Naive B cell (primary cell): ENCODE results near the gene RFTN1. TPM values are rescaled to one million over a fixed set of nuclear protein-coding genes. Genes with fewer than 3 reads are reported as not detected.
"Not testable (repeated sequence)": the region's sequence is repeated elsewhere in the genome, so short reads cannot be mapped to it uniquely, and the experiment has no call there.

Source experiments
- ATAC-seq, 2 donors: fragments of 150-1000 bp; cut with Tn5 transposase; 2 replicates each; pipeline ENCODE4 v1.10.0; 2021; ENCODE audit warnings: low read depth in 2 of 2, mild to moderate bottlenecking in 2 of 2, moderate library complexity in 2 of 2
- DNase-seq: peaks from one replicate; pipeline ENCODE4 v3.0.0; 2022
- H3K27ac Mint-ChIP-seq, 6 donors: one replicate each; pipeline ENCODE4 v1.8.0; 2020 to 2022; ENCODE audit warnings: mild to moderate bottlenecking in 6 of 6, mixed read lengths in 6 of 6, moderate library complexity in 5 of 6, inconsistent platforms in 2 of 6
- H3K27me3 Mint-ChIP-seq, 3 donors: one replicate each; pipeline ENCODE4 v1.8.0; 2021 to 2022; ENCODE audit warnings: mixed read lengths in 3 of 3, mild to moderate bottlenecking in 1 of 3
- H3K36me3 Mint-ChIP-seq, 2 donors: one replicate each; pipeline ENCODE4 v1.8.0; 2020 to 2022; ENCODE audit warnings: mixed read lengths in 2 of 2, inconsistent platforms in 1 of 2, mild to moderate bottlenecking in 1 of 2
- H3K4me1 Mint-ChIP-seq, 3 donors: one replicate each; pipeline ENCODE4 v1.8.0; 2020 to 2022; ENCODE audit warnings: mixed read lengths in 3 of 3, inconsistent platforms in 1 of 3, mild to moderate bottlenecking in 1 of 3, moderate library complexity in 1 of 3
- H3K4me3 Mint-ChIP-seq, 8 donors: one replicate each; pipeline ENCODE4 v1.8.0; 2020 to 2022; ENCODE audit warnings: mild to moderate bottlenecking in 8 of 8, mixed read lengths in 8 of 8, moderate library complexity in 8 of 8, inconsistent platforms in 2 of 8
- H3K9me3 Mint-ChIP-seq, 7 donors: one replicate each; pipeline ENCODE4 v1.8.0; 2020 to 2022; ENCODE audit warnings: mixed read lengths in 7 of 7, mild to moderate bottlenecking in 5 of 7, inconsistent platforms in 2 of 7, moderate library complexity in 1 of 7
- polyA plus RNA-seq, 6 donors: library from polyadenylated mRNA; unstranded; fragments of 300-500 nt; fragmentation: Illumina TruSeq; gene quantifications; one replicate each; pipeline ENCODE4 v1.2.3, GENCODE V29; 2021; ENCODE audit warnings: low read depth in 6 of 6

The RFTN1 gene
- polyA plus RNA-seq, 6 donors from 2014 or later: 63.0 to 147 (median 106) TPM

GRCh38 chr3:16500093-16500492 is 13.4 kb downstream of the RFTN1 start:
- Mint-ChIP-seq H3K4me3 (peak overlapping the region in 1 of 8 donors; percentile 47), H3K27me3 (no peaks in the 10 kb centered on the region), H3K9me3 (no peaks in the 10 kb centered on the region), H3K36me3 (peaks cover 18 to 23% of the 10 kb centered on the region in 2 donors), H3K4me1 (peaks cover 47 to 89% (median 81%) of the 10 kb centered on the region in 3 donors), H3K27ac (peak overlapping the region in 2 of 6 donors; percentile 1 to 87)
- ATAC-seq (no peak), DNase-seq (no peak)

- Mint-ChIP-seq H3K4me3 (no peak overlapping the region), H3K9me3 (no peaks in the 10 kb centered on the region), H3K36me3 (peaks cover 10 to 23% of the 10 kb centered on the region in 2 donors), H3K27me3 (no peaks in the 10 kb centered on the region), H3K27ac (peak overlapping the region in 3 of 6 donors; percentile 1 to 20 (median 7)), H3K4me1 (peaks cover 47 to 89% (median 81%) of the 10 kb centered on the region in 3 donors)
- ATAC-seq (no peak), DNase-seq (no peak)
Measured at GRCh38 chr3:16499351-16499750, 14.1 kb downstream of the RFTN1 start.

DNA sequence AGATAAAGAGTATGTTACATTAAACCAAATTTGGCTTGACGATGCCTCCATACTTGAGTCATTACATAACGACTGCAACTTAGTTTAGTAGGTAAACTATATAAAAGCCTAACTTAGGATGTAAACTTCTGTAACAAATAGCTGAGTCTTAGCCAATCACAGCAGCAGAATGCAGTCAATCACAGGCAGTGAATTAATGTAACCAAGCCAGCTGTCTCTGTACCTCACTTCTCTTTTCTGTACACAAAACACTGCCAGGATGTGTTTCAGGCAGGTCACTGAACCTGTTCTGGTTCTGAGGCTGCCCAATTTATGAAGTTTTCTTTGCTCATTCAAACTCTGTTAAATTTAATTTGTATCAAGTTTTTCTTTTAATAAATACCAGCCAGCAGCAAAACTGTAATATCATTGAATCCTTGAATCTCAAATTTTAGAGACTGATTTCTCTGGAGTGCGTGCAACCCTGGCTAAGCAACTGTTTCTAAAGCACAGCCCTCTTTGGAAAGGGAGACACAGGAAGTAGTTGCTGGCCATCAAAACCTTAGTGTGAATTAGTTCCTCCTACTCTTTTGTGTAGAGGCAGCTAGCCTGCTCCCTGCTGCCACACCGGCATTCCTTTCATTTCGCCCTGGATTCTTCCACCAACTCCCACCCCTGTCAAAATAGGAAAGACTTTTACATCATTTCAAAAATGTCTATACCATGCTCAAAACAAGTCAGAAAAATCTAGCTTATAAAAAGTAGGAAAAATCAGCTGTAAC is 15.2 kb downstream of the RFTN1 start:
- Mint-ChIP-seq H3K27me3 (no peaks in the 10 kb centered on the region), H3K27ac (peak overlapping the region; percentile 2 to 94 (median 58)), H3K4me1 (peaks cover 38 to 82% (median 74%) of the 10 kb centered on the region in 3 donors), H3K9me3 (no peaks in the 10 kb centered on the region), H3K36me3 (peaks cover 10 to 23% of the 10 kb centered on the region in 2 donors), H3K4me3 (peak overlapping the region in 4 of 8 donors; percentile 2 to 76 (median 39))
- peak; percentile 88 to 91 for ATAC-seq
- peak; percentile 31 for DNase-seq

DNA sequence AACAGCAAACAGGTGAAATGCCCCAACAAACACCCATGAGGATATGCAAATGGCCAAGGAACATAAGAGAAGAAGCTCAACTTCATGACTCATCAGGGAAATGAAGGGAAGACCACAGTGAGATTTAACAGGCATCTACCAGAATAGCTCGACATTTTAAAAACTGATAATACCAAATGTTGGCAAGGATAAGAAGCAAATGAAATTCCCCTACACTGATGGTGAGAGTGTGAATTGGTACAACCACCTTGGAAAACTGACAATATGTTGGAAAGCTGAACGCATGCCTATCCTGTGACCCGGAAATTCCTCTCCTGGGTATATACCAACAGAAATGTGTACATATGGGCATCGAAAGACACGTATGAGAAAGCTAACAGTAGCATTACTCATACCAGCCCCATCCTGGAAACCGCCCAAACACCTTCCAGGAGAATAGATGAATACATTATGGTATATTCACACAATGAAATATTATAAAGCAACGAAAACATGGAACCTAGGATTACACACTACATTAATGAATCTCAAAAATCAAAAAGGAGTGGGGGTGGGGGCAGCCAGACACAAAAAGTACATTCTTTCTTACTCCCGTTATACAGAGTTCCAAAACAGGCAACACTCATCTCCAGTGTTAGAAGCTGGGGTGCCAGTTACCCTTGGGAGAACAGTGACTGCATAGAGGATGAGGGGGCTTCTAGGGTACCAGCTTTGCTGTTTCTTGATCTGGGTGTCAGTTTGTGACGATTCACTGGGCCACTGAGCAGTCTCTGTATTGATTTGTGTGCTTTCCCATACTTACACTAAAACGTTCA is 16.9 kb downstream of the RFTN1 start:
- ATAC-seq (no peak), DNase-seq (no peak)
- Mint-ChIP-seq H3K4me1 (peaks cover 44 to 68% (median 65%) of the 10 kb centered on the region in 3 donors), H3K27ac (peak overlapping the region in 3 of 6 donors; percentile 13 to 82 (median 26)), H3K9me3 (no peaks in the 10 kb centered on the region), H3K4me3 (peak overlapping the region in 3 of 8 donors; percentile 0 to 72 (median 57)), H3K36me3 (peaks cover 25 to 30% of the 10 kb centered on the region in 2 donors), H3K27me3 (no peaks in the 10 kb centered on the region)

DNA sequence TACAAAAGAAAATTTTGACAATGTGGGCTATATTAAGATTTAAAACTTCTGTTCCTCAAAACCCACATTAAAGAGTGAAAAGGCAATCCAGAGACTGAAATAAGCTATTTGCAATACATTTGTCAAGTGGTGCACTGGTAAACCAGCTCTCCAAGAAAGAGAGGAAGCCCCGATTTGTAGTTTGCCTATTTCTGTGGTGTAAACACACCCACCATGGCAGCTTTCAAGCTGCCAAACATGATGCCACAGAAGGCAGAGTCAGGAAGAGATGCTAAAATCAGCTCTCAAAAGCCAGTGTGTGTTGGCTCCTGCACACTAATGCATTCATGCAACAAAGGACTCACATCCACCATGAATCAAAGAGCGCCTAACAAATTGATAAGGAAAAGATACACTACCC is 17.5 kb downstream of the RFTN1 start:
- H3K4me3 Mint-ChIP-seq: peak overlapping the region in 3 of 8 donors; percentile 0 to 72 (median 57)
- no peak for ATAC-seq
- no peaks in the 10 kb centered on the region for H3K9me3 Mint-ChIP-seq
- DNase-seq: no peak
- peaks cover 31 to 35% of the 10 kb centered on the region in 2 donors for H3K36me3 Mint-ChIP-seq
- H3K4me1 Mint-ChIP-seq: peaks cover 47 to 72% (median 69%) of the 10 kb centered on the region in 3 donors
- H3K27me3 Mint-ChIP-seq: no peaks in the 10 kb centered on the region
- peak overlapping the region in 3 of 6 donors; percentile 13 to 65 (median 51) for H3K27ac Mint-ChIP-seq

DNA sequence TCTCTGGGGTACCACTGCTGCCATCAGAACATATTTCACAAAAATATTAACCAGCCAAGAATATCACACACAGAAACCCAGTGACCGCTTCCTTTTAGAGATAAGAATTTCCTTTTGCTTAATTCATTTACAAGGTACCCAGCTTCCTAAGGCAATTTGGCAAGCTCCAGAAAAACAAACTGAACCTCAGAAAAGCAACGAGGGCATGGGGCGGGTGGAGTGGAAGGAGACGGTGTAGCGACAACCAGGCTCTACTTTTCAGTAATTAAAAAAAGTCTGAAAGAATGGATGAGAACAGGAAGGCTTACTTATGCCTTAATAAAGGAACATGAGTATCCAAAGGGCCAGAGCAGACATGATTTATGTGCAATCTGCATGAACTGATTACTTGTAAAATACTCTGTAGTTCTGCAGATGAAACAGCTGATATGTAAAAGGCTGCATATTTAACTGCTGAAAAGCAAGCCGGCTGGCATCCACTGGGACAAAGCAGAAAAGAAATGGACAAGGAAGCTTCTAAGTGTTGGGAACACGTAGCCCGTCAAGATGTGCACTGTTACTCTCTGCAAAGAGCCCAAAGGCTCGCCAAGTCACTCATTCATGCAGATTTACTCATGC is 18.6 kb downstream of the RFTN1 start:
- no peaks in the 10 kb centered on the region for H3K9me3 Mint-ChIP-seq
- peaks cover 52 to 72% (median 67%) of the 10 kb centered on the region in 3 donors for H3K4me1 Mint-ChIP-seq
- peak overlapping the region in 5 of 8 donors; percentile 3 to 63 (median 51) for H3K4me3 Mint-ChIP-seq
- no peak for ATAC-seq
- peaks cover 33 to 35% of the 10 kb centered on the region in 2 donors for H3K36me3 Mint-ChIP-seq
- DNase-seq: no peak
- peak overlapping the region in 4 of 6 donors; percentile 34 to 95 (median 44) for H3K27ac Mint-ChIP-seq
- H3K27me3 Mint-ChIP-seq: no peaks in the 10 kb centered on the region

GRCh38 chr3:16494094-16494493 is 19.4 kb downstream of the RFTN1 start:
- no peak for ATAC-seq
- DNase-seq: no peak
- Mint-ChIP-seq H3K27me3 (no peaks in the 10 kb centered on the region), H3K27ac (peak overlapping the region in 1 of 6 donors; percentile 34), H3K4me1 (peaks cover 53 to 71% (median 63%) of the 10 kb centered on the region in 3 donors), H3K9me3 (no peaks in the 10 kb centered on the region), H3K4me3 (no peak overlapping the region), H3K36me3 (peaks cover 33 to 40% of the 10 kb centered on the region in 2 donors)

DNA sequence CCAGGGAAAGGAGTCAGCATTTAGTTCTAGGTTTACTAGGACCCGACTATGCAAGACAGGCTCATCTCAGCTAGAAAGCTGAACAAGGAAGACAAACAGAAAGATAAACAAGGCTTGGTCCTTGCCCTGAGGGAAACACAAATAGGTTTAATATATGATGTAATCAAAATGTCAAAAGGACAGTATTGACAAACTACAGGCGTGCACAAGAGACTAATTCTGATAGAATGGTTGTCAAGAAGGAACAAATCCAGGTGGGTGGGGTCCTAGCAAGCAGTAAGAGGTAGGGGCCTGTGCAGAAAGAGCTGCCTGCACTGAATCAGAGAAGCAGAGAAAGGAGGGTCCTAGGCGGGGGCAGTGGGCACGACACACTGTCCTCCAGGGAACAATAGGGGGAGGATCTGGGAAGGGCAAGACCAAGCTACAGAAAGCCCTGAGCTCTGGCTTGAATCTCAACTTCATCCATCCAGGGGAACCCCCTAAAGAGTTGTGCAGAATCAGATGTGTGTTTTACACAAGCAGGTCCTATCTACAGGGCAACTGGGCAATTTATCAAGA is 23.4 kb downstream of the RFTN1 start:
- H3K4me1 Mint-ChIP-seq: peaks cover 35 to 52% (median 42%) of the 10 kb centered on the region in 3 donors
- DNase-seq (no peak), ATAC-seq (no peak)
- no peaks in the 10 kb centered on the region for H3K9me3 Mint-ChIP-seq
- peaks cover 43 to 45% of the 10 kb centered on the region in 2 donors for H3K36me3 Mint-ChIP-seq
- H3K27me3 Mint-ChIP-seq: no peaks in the 10 kb centered on the region
- H3K27ac Mint-ChIP-seq: peak overlapping the region in 4 of 6 donors; percentile 69 to 94 (median 84)
- H3K4me3 Mint-ChIP-seq: peak overlapping the region in 1 of 8 donors; percentile 10

- Mint-ChIP-seq H3K27ac (peak overlapping the region in 5 of 6 donors; percentile 26 to 94 (median 81)), H3K4me1 (peaks cover 28 to 49% (median 37%) of the 10 kb centered on the region in 3 donors), H3K36me3 (peaks cover 45 to 47% of the 10 kb centered on the region in 2 donors)
- not testable (repeated sequence) for H3K9me3 Mint-ChIP-seq, H3K4me3 Mint-ChIP-seq, ATAC-seq, DNase-seq, H3K27me3 Mint-ChIP-seq
Measured at GRCh38 chr3:16489326-16490061, 24.0 kb downstream of the RFTN1 start.

GRCh38 chr3:16488637-16489036 is 24.9 kb downstream of the RFTN1 start:
- H3K27ac Mint-ChIP-seq: peak overlapping the region in 2 of 6 donors; percentile 27 to 65
- H3K9me3 Mint-ChIP-seq: no peaks in the 10 kb centered on the region
- ATAC-seq (no peak), DNase-seq (no peak)
- H3K36me3 Mint-ChIP-seq: peaks cover 45 to 47% of the 10 kb centered on the region in 2 donors
- peaks cover 25 to 52% (median 34%) of the 10 kb centered on the region in 3 donors for H3K4me1 Mint-ChIP-seq
- no peak overlapping the region for H3K4me3 Mint-ChIP-seq
- no peaks in the 10 kb centered on the region for H3K27me3 Mint-ChIP-seq

- Mint-ChIP-seq H3K4me3 (no peak overlapping the region), H3K9me3 (no peaks in the 10 kb centered on the region), H3K36me3 (peaks cover 40 to 43% of the 10 kb centered on the region in 2 donors), H3K27me3 (no peaks in the 10 kb centered on the region), H3K27ac (peak overlapping the region in 1 of 6 donors; percentile 70), H3K4me1 (peaks cover 35 to 59% (median 40%) of the 10 kb centered on the region in 3 donors)
- DNase-seq (no peak), ATAC-seq (no peak)
Measured at GRCh38 chr3:16487511-16488175, 25.9 kb downstream of the RFTN1 start.
